Measurements from ENCODE around the gene RPL7L1. TPM values are rescaled to one million over a fixed set of nuclear protein-coding genes. Genes with fewer than 3 reads are reported as not detected.

Gene RPL7L1
- total and polyA plus RNA-seq, 2 of the 13 experiments (the other 11 are each of a cell fraction or from before 2014, with no cell fraction given): 51.6 to 179 TPM

- ATAC-seq: no peak
- TF ChIP-seq XBP1 (CRISPR knock-in tag; IDR thresholded peaks at IDR 0.05) (no peak), ZNF607 (CRISPR knock-in tag; IDR thresholded peaks at IDR 0.05; ENCODE audit: borderline replicate concordance) (no peak), KAT8 (CRISPR knock-in tag; IDR thresholded peaks at IDR 0.05) (no peak), BRCA1 (CRISPR knock-in tag; IDR thresholded peaks at IDR 0.05) (no peak), RXRA (CRISPR knock-in tag; IDR thresholded peaks at IDR 0.05) (no peak), HOXA7 (CRISPR knock-in tag; IDR thresholded peaks at IDR 0.05) (no peak), ZNF652 (CRISPR knock-in tag; IDR thresholded peaks at IDR 0.05; ENCODE audit: borderline replicate concordance, low read depth) (no peak), MXI1 (IDR thresholded peaks at IDR 0.05; ENCODE audit: borderline replicate concordance, low read depth, low read length) (no peak), NR3C1 (CRISPR knock-in tag; IDR thresholded peaks at IDR 0.05) (no peak), ZBTB10 (CRISPR knock-in tag; IDR thresholded peaks at IDR 0.05; ENCODE audit: borderline replicate concordance) (no peak)
- WGBS (ENCODE audit: low lambda C conversion rate): 97% methylated on average over 3 of the region's 3 CpGs
- Histone ChIP-seq H3K27ac (ENCODE audit: extremely low read length, insufficient read depth, low read length) (no peak overlapping the region), H2AFZ (ENCODE audit: low read length) (no peak overlapping the region), H3K27me3 (ENCODE audit: control insufficient read depth in 1 of 2, insufficient read depth in 2 of 2, low read length in 2 of 2) (no peaks in the 10 kb centered on the region), H3K36me3 (replicated peaks in 1 of 2; ENCODE audit: control insufficient read depth in 1 of 2, insufficient read depth in 2 of 2, low read length in 2 of 2) (peaks cover 26 to 50% of the 10 kb centered on the region in 2 experiments), H3K4me3 (replicated peaks in 1 of 3; ENCODE audit: insufficient read depth in 1 of 3, low read depth in 2 of 3, low read length in 3 of 3) (no peak overlapping the region), H3K9me3 (ENCODE audit: low read length) (no peaks in the 10 kb centered on the region), H3K79me2 (ENCODE audit: insufficient read depth, low read length) (no peaks in the 10 kb centered on the region), H3K9ac (ENCODE audit: insufficient read depth, low read depth, low read length) (no peak overlapping the region), H4K20me1 (ENCODE audit: insufficient read depth, low read length) (no peaks in the 10 kb centered on the region), H3K4me2 (ENCODE audit: low read depth, low read length) (no peak overlapping the region), H3K4me1 (ENCODE audit: insufficient read depth, low read length) (no peaks in the 10 kb centered on the region)
- no TSS peak for BruUV-seq (replicated peaks)
- in situ Hi-C loops (cut with HindIII; ENCODE audit: extremely low pct_ligation_motif_present, low pct_unique_long_range_greater_than_20kb) (no loop called here), intact Hi-C loops (cut with micrococcal nuclease; ENCODE audit: unreplicated experiment) (no loop called here)
- no peak for FAIRE-seq
- ChIA-PET CTCF (ENCODE audit: low intra/inter-chr PET ratio, low total read pairs) (no interaction called here), POLR2A (interaction anchor here (0.7 to 1.2 kb wide), 2 partner anchors 14 to 84 kb away, joined by 3 to 4 read pairs; no protein-coding TSS in a partner anchor)
- no peak for DNase-seq (ENCODE audit: low spot score)
These were observed 48.2 kb upstream of the RPL7L1 start for GRCh38 chr6:42831237-42831636.
